ENCODE data around the gene HRC.
"Not testable (repeated sequence)": the region's sequence is repeated elsewhere in the genome, so short reads cannot be mapped to it uniquely, and the experiment has no call there.

The HRC gene

DNA sequence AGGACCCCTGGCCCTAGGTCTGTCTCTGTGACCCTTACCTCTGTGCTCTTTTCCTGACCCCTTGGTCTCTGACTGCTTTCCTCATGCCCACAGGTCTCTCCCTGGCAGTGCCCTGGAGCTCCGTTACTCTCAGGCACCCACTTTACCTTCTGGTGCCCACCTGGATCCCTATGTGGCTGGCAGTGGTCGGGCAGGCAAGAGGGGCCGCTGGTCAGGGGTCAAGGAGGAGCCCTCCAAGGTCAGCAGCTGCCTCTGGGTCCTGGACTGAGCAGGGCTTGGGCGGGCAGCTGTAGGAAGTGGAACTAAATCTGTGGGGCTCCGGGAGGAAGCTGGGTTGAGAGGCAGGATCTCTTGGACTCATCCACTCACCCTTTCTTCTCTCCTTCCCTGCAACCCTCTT, 19.5 kb downstream of the HRC start:
- DNase-seq (ENCODE audit: low read depth in 2 of 2): no peak

DNA sequence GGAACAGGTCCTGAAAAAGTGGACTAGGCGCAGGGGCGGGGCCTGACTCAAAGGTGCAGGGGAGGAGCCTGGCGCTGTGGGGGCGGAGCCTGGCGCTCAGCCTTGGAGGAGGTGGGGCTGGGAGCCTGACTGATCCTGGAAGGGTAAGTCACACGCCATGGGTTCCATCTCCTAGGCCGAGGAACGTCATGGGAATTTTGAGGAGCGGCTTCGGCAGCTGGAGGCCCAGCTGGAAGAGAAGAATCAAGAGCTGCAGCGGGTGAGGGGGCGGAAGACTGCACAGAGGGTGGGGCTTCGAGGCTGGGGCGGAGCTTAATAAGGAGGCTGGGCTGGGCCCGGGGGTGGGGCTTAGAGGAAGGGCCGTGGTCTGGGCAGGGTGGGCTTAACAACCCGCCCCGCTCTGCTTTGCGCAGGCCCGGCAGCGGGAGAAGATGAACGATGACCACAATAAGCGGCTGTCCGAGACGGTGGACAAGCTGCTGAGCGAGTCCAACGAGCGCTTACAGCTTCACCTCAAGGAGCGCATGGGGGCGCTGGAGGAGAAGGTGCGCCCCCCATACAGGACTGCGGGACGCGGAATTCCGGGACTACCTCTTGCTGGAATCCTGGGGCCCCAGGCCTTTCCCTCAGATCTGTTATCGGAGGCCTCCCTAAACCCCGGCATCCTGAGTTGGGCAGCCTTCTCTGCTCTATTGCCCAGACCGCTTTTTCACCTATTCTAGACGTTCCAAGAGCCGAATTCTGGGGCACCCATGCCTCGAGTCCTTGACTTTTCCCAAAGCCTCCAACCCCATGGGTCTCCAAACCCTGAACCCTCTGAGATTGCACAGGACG, 21.4 kb downstream of the HRC start:
- DNase-seq (ENCODE audit: low read depth in 2 of 2): no peak

DNA sequence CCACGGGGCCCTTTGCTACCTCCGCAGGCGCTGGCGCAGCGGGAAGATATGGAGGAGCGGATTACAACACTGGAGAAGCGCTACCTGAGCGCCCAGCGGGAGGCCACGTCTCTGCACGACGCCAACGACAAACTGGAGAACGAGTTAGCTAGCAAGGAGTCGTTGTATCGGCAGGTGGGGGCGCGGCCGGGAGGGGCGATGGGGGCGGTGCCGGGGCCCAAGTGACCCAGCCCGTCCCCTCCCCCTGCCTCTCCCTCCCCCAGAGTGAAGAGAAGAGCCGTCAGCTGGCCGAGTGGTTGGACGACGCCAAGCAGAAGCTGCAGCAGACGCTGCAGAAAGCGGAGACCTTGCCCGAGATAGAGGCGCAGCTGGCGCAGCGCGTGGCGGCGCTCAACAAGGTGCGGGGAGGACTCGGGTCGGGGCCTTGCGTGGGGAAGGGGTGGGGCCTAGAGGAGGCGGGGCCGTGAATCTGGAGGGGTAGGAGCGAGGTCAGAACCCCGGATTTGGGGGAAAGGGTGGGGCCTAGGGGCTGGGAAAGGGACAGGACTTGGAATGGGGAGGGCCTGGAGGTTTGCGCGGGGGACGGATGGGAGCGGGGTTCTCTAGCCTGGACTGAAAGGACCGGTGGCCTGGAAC, 22.1 kb downstream of the HRC start:
- DNase-seq (ENCODE audit: low read depth in 2 of 2): no peak

GRCh38 chr19:49130325-49130724, 24.9 kb downstream of the HRC start:
- DNase-seq (ENCODE audit: low read depth in 2 of 2): no peak

- DNase-seq (ENCODE audit: low read depth in 2 of 2): no peak
These were observed 26.0 kb downstream of the HRC start for GRCh38 chr19:49129238-49129583.

GRCh38 chr19:49128545-49129237, 26.5 kb downstream of the HRC start:
- DNase-seq (ENCODE audit: low read depth in 2 of 2): no peak

DNA sequence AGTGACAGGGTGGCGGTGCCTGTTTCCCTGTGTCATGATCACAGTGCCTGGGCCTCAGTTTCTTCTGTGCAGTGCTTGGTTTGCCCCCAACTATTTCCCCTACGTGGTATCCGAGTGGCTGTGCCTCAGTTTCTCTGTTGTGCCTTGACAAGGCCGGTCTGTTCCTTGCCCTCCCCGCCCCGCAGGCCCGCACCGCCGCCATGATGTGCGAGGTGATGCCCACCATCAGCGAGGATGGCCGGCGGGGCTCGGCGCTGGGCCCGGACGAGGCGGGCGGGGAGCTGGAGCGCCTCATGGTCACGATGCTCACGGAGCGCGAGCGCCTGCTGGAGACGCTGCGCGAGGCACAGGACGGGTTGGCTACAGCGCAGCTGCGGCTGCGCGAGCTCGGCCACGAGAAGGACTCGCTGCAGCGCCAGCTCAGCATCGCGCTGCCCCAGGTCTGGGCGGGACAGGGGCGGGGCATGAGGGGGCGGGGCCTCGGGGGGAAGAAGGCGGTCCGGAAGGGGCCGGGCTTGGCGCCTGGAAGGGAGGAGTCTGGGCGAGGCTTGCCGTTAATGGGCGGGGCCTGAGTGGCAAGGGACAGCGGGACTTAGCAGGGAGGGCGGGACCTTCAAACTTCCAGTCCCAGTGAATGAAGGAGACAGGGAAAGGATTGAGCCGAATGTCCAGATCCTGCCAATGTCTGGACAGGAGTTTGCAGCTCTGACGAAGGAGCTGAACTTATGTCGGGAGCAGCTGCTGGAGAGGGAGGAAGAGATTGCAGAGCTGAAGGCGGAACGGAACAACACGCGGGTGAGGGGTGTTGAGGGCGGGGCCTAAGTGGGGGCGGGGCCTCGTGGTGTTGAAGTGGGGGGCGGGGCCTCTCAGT, 27.3 kb downstream of the HRC start:
- peak; percentile 89 for DNase-seq (ENCODE audit: low read depth in 2 of 2)

DNA sequence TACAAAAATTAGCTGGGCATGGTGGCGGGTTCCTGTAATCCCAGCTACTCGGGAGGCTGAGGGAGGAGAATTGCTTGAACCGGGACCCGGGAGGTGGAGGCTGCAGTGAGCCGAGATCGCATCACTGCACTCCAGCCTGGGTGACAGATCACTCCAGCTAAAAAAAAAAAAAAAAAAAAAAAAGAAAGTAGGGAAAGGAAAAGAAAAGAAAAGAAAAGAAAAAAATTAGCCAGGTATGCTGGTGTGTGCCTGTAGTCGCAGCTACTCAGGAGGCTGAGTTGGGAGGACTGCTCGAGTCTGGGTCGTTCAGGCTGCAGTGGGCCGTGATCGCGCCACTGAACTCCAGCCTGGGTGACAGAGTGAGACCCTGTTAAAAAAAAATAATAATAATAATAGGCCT, 28.0 kb downstream of the HRC start:
- DNase-seq (ENCODE audit: low read depth in 2 of 2): not testable (repeated sequence)

DNA sequence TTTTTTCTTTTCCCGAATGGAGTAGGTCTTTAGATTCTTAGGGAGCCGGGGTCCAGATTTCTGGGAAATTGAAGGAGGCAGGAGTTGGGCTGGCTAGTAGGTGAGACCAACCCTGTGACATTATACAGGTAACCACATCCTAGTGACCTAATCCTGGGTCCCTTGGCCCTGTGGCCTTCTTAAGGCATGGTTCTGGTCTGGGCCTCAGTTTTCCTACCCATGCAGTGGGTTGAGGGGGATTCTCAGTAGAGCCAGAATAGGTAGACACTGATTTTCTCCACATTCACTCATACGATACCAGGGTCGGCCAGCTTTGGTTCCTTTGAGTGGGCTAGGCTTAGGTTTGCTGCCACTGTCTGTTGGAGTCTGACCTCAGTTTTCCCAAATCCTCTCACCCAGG, 28.6 kb downstream of the HRC start:
- no peak for DNase-seq (ENCODE audit: low read depth in 2 of 2)

DNA sequence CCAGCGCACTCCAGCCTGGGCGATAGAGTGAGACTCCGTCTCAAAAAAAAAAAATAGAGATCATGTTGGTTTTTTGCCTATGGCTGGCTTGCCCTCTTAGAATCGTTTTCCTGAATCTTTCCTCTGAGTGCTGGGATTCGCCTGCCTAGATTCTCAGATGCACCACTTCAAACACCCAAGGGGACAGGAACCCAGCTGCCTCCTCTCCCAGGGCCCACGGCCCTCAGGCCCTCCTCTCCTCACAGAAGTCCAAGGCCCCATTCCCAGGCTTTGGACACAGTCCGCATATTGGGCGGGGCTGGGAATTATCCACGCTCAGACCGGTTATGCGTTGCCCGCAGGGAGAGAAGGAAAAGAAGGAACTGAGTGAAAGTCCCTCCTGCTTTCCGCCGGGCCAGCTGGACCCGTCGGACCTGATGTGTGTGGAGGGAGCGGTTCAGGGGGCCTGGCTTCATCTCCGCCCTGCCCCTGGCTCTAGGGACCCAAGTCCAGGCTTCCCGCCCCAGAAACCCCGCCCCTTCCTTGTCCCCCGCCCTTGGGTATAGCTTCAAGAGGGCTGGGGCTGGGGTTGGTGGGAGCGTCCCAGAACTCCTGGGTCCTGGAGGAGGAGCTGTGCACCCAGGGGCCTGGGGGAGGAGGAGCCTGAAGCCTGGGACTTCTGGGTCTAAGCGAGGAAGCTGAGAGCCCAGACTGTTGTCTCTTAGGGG, 30.0 kb downstream of the HRC start:
- DNase-seq (ENCODE audit: low read depth in 2 of 2): no peak

GRCh38 chr19:49123285-49123684, 31.9 kb downstream of the HRC start:
- not testable (repeated sequence) for DNase-seq (ENCODE audit: low read depth in 2 of 2)

DNA sequence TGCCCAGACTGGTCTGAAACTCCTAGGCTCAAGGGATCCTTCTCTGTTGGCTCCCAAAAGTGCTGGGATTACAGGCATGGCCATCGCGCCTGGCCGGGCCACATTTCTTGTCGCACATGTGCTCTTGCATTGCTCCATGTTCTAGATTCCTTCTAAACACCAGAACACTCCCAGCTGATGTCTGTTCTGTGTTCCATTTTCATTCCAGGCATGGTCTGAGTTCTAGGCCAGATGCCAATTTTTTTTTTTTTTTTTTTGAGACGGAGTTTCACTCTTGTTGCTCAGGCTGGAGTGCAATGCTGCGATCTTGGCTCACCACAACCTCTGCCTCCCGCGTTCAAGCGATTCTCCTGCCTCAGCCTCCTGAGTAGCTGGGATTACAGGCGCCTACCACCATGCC, 33.4 kb downstream of the HRC start:
- not testable (repeated sequence) for DNase-seq (ENCODE audit: low read depth in 2 of 2)

GRCh38 chr19:49120868-49121267, 34.3 kb downstream of the HRC start:
- no peak for DNase-seq (ENCODE audit: low read depth in 2 of 2)

GRCh38 chr19:49120325-49120683, 34.9 kb downstream of the HRC start:
- DNase-seq (ENCODE audit: low read depth in 2 of 2): no peak

DNA sequence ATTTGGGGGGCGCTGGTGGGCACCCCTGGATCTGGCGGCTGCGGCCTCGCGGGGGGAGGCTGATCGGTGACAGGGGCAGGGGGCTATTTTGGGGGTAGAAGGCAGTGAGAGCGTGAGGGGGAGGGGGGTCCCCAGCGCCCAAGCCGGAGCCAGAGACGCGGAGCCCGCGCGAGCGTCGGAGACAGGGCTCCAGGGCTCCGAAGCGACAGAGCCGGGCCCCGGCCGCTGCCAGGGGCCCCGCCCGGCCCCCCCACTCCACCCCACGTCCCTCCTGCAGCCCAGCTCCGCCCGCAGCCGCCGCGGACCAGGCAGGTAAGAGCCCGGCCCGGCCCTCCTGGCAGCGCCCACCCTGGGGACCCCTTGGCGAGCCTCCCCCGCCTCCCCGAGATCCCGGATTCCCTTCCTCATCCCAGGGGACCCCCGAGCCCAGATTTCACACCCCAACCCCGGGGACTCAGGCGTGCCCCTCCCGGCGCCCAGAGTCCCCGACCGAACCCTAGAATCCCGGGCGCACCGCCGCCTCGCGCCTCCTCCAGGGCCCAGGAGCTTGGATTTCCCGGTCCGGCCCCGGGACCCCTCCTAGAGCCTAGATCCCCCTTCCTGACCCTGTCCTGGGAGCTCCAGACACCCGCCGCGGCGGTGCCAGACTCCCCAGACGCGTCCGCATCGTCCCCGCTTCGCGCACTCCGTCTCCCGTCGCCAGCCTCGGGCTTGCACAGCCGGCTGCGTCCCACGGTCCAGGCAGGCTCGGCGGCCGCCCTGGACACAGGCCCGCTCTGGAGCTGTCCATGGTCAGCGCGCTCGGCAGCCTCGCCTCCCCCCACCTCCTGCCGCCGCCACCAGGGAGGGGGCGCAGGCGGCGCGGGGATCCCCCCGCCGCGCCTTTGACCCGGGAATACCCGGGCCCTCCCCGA, 35.5 kb downstream of the HRC start, which contains the start of gene PPFIA3:
PPFIA3 (plus strand) TSS at position 134 of the 914 bp plus-strand sequence. CDS start 8,330 bp downstream, outside the sequence.
- DNase-seq (ENCODE audit: low read depth in 2 of 2): no peak

GRCh38 chr19:49118565-49119410, 36.4 kb downstream of the HRC start, which contains the start of gene C19orf73:
TSS of gene C19orf73 (minus strand) at chr19:49119143. CDS start at chr19:49119022, 121 bp downstream.
- DNase-seq (ENCODE audit: low read depth in 2 of 2): peak; percentile 90 to 93

- no peak for DNase-seq (ENCODE audit: low read depth in 2 of 2)
These were observed 37.3 kb downstream of the HRC start for GRCh38 chr19:49117677-49118564.

- no peak for DNase-seq (ENCODE audit: low read depth in 2 of 2)
These were observed 38.7 kb downstream of the HRC start for GRCh38 chr19:49116544-49116943.

Measured in stimulated activated CD8-positive, alpha-beta memory T cell treated with anti-CD3 and anti-CD28 coated beads, Interleukin-2, amount 100 ng/mL, for 1 hour (primary cell).